Activated gamma-delta T cell treated with Interleukin-2 at 50 U/mL for 16 hours (primary cell): Measurements from ENCODE around the gene MAP2K3.
"Not testable (repeated sequence)": the region's sequence is repeated elsewhere in the genome, so short reads cannot be mapped to it uniquely, and the experiment has no call there.

Source experiments
- DNase-seq: peaks from one replicate; pipeline ENCODE4 v3.0.0-alpha.2; 2020

Gene MAP2K3

DNA sequence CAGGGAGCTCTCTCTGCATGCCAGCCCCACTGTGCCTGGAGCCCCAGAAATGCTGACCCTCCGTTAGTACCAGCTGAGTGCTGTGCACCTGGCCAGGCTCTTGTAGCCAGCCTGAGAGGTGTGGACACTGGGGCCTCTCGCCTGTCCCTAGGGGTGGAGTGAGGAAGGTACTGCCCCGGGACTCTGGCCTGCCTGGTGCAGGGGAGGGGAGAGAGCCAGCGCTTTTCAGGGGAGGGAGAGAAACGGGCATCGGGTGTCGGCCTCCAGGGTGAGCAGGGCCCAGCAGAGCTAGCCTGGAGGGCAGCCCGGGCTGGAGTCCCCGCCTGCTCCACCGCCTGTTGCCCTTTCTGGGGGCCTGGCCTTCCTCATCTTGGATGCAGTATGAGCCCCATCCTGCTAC is 13.1 kb downstream of the MAP2K3 start:
- DNase-seq, result no peak

DNA sequence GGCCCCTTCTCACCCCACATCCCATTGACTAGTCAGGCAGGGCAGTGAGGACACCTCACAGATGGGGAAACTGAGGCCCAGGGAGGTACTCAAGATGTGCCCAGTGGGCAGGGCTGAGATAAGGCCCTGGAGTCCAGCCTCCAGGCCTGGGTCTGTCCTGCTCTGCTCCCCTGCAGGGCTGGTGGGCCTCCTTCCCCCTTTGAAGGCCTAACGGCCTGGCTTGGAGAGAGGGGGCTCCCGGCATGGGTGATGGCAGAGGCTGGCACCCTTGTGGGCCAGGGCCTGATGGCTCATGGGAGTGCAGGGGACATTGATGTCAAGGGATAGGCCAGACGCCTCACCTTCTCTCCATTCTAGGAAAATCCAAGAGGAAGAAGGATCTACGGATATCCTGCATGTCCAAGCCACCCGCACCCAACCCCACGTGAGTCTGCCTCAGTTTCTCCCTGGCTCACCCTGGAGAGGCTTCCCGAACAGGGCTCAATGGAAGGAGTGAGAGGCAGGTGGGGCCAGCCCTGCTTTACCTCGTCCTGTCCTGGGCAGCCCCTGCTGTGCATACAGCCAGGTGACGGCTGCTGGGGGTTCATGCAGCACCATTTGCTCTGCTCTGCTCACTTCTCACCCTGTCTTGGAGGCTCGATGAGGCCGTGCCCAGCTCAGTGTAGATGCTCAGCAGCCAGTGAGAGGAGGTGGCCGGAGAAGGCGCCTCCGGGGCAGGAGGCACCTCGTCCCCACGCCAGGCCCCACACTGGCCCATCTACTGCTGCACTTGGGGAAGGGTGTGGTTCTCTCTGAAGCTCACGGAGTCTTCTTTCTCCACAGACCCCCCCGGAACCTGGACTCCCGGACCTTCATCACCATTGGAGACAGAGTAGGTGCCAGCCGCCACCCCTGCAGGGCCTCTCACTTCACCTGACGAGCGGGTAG is 13.8 kb downstream of the MAP2K3 start:
- DNase-seq, result no peak

DNA sequence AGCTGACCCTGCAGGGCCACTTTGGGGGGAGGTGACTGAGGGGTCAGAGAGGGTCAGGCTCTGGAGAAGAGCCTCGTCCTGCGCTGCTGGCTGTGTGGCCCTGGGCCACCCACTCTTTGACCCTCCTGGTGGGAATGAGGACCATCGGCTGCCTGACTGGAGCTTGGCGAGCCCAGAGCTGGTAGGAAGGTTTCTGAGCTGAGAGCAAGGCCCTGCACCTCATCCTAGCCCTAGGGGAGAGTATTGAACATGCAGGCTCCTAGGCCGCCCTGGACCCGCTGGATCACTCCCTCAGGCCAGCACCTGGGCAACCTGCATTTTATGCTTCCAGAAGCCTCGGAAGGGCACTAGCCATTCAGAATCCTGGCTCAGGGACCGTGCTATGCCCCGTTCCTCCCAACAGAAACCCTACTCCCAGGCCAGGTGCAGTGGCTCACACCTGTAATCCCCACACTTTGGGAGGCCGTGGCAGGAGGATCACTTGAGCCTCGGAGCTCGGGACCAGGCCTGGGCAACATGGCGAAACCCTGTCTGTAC is 14.5 kb downstream of the MAP2K3 start:
- DNase-seq, result no peak

DNA sequence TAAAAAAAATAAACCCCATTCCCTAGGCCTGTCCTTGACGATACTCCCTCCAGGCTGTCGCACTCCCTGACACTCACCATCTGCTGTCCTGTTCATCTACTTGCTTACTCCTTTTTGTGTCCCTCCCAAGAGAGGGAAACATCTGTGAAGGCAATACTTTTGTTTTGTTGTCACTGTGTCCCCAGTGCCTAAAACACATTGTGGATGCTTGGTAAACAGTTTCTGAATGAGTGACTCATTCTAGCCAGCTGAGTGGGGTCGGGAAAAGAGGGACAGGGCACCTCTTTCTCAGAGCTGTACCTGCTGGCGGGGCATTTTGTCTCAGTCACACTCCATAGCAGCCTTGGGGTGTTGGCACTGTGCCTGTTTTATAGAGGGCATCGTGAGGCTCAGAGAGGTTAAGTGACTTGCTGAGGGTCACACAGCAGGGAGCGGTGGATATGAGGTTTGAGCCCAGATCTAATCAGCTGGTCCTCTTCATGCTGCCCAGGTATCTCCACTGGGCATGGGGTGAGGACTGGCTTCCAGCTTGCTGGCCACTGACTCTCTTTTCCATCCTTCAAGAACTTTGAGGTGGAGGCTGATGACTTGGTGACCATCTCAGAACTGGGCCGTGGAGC is 15.6 kb downstream of the MAP2K3 start:
- DNase-seq, result no peak

DNA sequence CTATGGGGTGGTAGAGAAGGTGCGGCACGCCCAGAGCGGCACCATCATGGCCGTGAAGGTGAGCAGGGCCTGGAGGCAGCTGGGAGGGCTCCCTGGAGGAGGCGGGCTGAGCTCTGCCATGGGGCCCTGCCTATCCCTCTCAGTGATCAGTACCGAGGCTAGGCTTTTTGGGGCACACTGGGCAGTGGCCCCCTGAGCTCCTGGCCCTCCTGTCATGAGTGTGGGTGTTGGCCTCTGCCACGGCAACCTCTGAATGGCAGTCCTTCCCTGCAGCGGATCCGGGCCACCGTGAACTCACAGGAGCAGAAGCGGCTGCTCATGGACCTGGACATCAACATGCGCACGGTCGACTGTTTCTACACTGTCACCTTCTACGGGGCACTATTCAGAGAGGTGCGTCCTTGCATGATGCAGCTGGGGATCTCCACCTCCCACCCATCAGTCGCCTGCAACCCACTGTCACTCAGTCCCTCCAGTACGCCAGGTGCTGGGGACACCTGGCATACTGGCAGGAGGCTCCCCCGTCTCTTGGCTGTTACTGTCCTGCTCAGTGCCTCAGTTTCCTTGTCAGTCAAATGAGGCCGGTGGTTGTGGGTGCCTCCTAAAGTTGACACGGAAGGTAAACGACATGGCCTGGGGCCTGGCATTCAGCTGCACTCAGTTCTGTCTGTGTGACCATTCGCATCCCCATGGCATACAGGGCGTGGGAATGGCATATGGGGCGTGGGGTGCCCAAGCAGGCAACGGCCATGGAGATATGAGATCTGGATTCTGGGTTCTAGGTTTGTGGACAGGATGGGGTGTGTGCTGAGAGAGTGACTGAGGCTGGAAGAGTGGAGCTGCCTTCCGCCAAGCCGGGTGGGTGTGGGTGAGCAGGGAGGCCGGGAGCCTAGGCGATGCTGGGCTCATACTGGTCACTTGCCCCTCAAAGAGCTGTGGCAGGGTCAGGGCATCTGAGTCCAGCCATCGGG is 16.4 kb downstream of the MAP2K3 start:
- DNase-seq, result no peak

DNA sequence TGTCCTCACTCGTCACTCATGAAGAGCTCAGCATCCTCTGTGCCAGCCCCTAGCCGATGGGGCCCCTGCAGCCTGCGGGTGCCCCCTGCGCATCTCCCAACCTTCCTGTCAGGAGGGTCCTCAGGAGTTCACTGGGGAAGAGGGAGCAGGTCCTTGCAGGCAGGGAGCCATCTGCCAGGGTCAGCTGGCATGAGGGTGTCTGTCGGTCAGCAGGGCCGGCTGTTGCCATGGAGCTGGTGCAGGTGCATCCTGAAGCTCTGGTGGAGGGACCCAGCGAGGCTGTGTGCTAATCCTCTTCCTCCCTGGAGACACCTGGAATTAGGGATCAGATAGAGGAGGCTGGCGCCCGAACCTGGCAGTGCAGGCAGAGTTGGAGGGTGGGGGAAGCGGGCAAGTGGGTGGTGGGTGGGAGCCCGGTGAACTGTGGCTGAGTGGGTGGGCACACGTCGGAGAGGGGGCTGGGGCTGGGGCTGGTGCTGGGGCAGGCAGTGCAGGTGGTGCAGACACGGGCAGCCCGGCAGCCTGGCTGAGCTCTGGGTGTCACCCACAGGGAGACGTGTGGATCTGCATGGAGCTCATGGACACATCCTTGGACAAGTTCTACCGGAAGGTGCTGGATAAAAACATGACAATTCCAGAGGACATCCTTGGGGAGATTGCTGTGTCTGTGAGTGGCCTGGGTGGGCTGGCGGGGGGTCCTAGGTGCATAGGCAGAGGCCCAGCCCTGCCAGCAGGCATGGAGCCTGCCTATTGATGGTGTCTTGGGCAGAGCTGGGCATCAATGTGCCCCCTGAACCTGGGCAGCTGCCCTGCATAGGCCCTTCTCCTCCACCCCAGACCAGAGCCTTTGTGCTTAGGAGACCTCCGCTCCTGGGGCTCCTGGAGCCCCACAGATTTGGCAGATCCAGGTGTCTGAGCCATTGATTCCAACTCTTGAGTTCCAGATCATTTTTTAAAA is 17.4 kb downstream of the MAP2K3 start:
- DNase-seq, result no peak

DNA sequence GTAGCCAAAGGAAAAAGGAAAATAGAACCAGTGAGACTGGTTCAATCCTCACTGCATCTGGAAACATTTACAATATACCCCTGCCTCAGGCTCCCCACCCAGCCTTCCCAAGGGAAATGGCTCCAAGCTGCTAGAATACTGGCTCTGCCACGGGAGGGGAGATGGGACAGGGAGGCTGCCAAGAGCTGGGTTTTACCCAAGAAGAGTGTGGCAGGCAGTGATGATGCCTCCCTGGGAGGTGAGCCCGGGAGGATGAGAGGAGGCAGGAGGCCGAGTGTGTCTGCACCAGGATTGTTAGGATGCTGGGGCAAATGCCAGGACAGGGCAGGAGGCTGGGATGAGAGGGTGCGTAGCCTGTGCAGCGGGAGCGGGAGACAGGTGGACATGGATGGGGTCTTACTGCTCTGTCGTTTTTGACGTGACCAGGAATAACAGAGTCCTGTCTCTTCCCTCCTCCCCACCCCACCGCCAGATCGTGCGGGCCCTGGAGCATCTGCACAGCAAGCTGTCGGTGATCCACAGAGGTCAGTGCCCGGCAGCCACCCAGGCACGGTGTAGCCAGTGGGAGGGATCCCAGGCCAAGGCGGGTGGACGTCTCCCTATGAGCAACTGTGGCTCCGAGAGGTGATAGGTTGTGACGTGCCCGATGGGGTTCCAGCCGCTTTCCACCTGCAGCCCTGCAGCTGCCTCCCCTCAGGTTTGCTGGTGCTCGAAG is 18.4 kb downstream of the MAP2K3 start:
- DNase-seq, result no peak

DNA sequence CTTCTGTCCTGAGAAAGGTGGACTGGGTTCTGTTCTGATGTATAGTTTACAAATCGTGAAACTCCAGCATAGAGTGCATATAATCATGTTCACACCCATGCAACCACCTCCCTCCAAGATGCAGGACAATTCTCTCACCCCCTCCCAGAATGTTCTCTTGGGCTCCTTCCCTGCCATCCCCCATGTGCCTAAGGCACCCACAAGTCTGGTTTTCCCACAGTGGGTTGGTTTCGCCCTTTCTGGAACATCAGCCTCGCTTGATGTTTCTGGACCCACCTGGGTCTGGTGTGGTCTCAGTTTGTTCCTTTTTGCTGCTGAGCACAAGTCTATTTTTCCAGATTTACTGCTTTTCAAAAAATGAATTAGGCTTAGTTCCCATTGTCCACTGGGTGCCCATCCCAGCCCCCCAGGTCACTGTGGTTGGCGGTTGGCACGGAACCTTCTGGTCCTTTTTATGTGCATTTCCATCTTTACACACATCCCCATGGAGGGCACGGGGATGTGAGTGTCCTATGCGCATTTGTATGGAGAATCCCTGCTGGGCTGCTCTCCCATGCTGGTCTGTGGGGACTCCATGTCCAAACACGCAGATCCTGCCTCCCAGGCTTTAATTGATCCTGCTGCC is 19.0 kb downstream of the MAP2K3 start:
- DNase-seq, result no peak

DNA sequence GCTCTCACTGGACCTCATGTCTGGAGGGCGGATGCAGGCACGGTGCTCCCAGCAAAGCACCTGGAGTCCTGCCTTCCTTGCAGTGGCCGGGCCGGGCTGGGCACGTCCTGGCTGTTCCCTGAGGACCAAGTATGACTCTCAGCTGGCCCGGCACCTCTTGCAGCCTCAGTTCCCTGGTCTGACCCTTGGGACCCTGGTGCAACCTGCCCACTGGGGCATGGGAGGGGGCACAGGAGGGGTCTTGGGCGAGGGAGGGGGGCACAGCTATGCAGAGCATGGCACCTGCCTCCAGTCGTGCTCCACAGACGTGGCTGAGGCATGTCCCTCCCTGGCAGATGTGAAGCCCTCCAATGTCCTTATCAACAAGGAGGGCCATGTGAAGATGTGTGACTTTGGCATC is 19.6 kb downstream of the MAP2K3 start:
- no peak for DNase-seq

DNA sequence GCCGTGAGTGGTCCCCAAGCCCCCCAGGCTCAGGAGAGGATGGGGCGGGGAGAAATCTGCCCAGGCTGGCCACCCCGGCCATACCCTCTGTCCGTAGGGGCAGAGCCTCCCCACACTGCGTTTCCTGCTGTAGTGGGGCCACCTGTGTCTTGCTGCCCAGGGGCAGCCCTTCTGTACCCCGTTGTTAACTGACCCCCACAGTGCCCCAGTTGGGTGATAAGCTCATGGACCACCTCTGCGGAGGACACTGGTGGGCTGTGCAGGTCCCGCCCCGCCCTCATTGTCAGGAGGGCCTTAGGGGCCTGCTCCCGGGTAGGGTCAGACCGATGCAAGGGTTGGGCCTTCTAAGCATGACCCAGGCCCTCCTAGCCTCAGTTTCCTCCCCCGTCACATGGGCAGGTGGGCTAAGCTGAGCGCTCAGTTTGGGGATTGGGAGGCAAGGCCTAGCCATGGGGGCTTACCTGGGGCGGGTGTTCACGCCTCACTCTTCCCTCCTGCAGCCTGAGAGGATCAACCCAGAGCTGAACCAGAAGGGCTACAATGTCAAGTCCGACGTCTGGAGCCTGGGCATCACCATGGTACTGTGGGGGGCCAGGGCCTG is 20.1 kb downstream of the MAP2K3 start:
- DNase-seq, result not testable (repeated sequence)

DNA sequence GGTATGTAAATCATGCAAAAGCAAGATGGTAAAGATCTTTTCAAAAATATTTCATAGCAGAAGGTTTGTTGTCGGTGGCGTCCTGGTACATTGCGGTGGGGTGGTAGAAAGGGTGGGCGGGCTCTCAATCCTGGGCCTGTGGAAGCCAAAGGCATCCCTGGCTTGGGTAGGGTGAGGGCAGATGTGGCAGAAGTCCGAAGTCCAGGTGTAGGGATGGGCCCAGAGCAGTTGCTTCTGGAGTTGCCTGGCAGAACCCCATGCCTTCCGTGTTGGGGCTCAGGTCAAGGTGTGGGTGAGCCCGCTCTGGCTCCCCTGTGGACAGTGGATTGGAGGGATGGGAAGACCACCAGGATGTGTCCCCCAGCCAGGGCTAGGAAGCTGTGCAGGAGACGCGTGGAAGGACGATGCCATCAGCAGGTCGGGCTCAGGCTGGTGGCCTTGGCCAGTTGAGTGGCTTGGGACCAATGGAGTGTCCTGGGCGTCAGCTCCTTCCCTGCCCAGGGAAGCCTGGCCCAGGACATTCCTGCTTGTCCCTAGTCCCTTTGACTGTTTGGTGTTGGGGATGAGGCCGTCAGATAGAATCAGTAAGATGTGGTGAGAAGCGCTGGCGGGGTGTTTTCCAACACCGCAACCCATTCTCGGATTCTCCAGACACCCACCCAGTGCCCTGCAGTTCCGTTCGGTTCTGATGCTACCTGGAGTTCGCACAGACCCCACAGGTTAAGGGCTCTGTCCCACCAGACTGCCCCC is 21.1 kb downstream of the MAP2K3 start:
- DNase-seq, result not testable (repeated sequence)

DNA sequence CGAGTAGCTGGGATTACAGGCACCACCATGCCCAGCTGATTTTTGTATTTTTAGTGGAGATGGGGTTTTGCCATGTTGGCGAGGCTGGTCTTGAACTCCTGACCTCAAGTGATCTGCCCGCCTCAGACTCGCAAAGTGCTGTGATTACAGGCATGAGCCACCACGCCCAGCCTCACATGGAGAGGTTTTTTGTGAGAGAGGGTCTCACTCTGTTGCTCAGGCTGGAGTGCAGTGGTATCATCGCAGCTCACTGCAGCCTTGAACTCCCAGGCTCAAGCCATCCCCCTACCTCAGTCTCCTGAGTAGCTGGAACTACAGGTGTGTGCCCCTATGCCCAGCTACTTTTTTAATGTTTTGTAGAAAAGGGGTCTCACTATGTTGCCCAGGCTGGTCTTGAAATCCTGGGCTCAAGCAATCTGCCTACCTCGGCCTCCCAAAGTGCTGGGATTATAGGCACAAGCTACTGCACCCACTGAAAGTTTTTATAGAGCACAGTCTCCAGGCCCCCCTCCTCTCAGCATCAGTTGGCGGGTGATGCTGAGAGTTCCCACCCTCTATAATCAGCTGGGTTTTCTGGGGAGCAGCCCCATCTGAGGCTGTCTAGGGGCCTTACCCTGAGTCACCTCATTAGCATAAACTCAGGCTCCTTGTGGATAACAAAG is 22.2 kb downstream of the MAP2K3 start:
- not testable (repeated sequence) for DNase-seq

DNA sequence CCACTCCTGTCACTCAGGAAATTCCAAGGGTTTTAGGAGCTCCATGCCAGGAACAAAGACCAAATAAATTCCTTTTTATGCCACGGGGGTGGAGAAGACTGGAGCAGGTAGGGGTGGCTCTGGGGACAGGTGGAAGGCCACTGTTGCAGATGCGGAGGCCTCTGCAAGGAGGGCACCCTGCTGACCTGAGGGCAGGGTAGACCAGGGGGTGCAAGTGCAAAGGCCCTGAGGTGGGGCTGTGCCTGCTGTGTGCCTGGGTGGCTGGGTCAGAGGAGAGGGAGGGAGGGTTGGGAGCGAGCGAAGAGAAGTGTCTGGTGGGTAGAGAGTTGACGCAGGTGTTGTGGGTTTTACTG is 22.7 kb downstream of the MAP2K3 start:
- not testable (repeated sequence) for DNase-seq

DNA sequence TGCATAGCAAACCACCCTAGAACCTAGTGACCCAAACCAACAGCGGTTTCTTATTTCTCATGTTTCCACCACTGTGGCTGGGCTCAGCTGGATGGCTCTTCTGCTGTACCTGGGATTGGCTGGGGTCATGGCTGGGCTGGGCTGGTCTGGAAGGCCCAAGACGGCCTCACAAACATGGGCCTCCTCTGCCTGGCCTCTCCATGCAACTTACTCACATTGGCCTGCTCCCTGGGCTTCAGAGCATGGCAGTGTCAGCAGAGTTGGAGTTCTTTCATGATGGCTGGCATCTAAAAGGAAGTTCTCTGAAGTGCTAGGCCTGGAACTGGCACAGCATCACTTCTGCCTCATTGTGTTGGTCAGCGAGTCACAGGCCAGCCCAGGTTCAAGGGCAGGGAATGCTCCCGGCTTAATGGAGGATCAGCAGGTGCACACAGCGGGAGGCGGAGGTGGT is 24.4 kb downstream of the MAP2K3 start:
- DNase-seq, result not testable (repeated sequence)

DNA sequence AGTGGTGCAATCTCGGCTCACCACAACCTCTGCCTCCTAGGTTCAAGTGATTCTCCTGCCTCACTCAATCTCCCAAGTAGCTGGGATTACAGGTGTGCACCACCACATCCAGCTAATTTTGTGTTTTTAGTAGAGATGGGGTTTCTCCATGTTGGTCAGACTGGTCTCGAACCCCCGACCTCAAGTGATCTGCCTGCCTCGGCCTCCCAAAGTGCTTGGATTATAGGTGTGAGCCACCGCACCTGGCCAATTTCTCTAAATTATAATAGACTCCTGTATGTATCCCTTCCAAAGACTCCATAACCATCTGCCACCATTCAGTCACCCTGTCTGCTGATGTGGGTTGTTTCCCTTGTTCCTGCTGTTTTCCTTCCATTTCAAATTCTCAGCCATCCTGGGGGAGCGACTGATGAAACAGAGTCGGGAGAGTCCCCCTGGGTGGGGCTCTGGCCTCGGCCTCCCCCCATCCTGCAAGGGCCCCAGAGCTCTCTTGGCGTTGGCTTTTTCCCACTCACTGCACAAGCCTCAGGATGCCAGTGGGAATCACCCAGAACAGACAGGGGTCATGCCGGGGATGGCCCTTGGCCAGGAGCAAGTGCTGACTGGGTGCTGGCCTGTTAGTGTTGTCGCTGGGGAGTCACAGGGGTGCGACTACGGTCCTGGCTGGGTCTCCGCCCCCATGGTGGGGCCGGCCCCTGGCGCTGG is 25.7 kb downstream of the MAP2K3 start:
- not testable (repeated sequence) for DNase-seq

DNA sequence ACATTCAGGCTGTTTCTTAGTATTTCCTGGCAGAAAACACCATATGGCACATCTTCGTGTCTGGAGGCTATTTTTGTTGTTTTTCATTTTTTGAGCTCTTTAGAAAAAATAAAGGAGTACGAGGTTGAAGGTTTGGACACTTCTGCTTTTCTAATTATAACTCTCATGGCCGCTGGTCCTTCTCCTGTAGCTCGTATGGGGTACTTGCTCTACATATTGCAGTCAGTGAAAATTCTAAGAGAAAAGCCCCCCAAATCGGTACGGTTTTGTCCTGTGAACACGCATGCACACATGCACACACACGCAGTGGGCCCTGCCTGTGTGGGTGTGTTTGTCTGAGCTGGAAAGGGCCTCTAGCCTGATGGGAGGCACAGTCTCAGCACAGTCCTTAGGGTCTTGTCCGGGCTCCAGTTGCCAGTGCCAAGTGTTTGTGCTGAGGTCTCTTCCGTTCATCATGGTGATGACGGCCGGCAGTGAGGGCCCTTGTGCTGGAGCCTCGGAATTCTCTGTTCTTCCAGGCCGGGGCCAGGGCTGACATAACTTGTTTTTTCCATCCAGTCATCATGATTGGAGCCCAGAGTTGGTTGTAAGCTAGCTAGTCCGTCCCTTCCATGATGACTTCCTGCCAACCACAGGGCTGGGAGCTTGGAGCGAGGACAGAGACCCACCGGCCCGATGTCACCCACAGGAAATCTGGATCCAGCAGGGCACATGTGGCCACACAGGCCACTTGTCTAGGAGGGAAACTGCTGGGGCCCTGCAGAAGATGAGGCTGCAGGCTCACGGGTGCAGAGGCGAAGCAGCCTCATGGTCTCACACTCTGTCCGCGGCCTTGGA is 26.5 kb downstream of the MAP2K3 start:
- DNase-seq, result not testable (repeated sequence)

DNA sequence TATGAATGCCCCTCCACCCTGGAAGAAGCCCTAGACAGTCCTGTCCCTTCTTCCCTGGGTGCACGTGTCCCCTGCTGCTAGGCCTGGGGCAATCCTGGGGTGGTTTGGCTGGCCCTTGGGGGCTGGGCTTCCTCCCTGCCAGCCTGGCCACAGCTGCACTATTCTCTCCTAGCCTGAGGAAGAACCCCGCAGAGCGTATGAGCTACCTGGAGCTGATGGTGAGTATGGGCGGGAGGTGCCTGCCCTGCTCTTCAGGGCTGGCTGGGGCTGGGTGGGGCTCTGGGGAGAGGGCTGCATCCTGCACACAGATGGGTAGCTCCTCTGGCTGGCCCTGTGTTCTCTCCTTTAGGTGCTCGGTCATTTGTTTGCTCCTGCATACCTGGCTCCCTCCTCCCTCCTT is 28.8 kb downstream of the MAP2K3 start:
- no peak for DNase-seq
